NCI-H146 (cell line): ENCODE measurements around the gene KCTD21.
A peak's percentile ranks its signal among the peaks of the same experiment; 100 is the strongest.

Experiments
- DNase-seq: peaks from one replicate; lab custom pipeline; 2025; lab: John Stamatoyannopoulos, UW

KCTD21 gene

DNA sequence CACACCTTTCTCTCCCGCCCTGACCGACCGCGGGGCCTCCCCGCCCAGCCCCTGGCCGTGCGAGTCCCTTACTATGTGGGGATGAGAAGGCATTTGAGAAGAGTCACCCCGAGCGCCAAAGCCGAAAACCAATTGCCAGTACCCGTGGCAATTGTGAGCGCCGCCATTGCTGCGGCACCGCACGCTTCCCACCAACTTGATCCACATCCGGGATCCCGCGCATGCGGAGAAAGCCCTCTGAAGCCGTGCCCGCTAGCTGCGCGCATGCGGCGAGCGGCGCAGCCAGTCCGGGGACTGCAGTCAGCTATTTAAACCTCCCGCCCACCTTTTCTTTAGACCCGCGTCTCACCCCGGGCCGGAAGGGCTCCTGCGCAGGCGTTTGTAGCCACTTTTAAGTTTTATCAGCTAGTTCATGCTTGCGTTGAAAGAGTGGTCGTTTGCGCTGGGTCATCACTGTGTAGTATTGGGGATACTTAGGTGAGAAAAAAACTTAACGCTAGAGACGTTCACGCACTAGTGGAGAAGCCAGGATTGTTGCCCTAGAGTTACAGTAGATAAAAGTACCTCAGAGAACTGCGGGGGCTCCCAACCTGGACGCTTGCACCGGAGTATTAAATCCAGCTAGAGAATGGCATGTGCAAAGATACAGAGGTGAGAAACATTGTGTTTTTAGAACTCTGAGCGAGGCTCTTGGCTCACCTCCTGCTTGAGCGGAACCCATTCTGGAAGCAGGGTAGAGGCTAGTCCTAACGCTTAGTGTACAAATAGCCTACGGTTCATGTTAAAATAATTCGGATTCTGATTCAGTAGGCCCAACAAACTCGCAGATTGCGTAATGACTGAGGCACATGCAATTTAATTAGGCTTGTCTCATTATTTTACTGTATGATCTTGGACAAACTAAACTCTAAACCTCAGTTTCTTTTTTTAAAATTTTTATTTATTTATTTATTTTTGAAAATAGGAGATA, 48.7 kb downstream of the KCTD21 start, which contains the start of gene ALG8:
Gene ALG8 (minus strand): TSS at position 205 of the 970 bp plus-strand sequence. CDS start 38 bp downstream, at position 167.
- DNase-seq, result peak; percentile 96

- DNase-seq, result peak; percentile 30
Observed at GRCh38 chr11:78138694-78139421, 49.6 kb downstream of the KCTD21 start.

GRCh38 chr11:78138291-78138690, 50.1 kb downstream of the KCTD21 start:
- DNase-seq, result no peak

DNA sequence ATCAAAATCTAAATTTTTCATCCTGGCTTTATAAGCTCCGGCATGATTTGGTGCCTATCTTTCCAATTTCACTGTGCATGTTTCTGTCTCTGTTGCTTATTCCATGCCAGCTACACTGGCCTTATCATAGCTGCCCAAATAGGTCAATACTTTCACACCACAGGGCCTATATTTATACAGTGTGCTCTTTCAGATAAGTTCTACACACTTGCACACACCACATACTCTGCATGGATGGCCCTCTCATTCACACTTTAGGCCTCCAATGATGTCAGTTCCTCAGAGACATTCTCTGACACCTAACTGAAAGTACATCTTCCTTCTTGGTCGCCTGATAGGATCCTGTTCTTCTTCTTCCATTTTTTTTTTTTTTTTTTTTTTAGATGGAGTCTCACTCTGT, 56.0 kb downstream of the KCTD21 start:
- peak; percentile 27 for DNase-seq

GRCh38 chr11:78131956-78132355, 56.5 kb downstream of the KCTD21 start:
- no peak for DNase-seq

DNA sequence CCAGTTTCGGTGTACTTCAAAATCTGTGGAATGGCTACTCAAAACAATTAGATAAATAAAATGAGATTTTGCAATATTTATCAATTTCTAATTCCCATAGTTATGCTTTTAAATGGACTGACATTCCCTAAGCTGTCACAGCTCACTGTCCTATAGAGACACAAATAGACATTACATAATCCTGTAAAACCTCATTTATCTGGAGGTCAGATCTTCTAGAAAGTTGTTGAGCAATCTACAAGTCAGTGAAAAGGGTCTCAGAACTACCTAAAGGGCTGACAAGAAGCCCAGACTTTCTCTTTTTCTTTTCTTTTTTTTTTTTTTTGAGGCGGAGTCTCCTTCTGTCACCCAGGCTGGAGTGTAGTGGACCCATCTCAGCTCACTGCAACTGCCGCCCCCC, 61.0 kb downstream of the KCTD21 start:
- DNase-seq, result no peak
